SJSA1 (cell line): ENCODE measurements around the gene NYNRIN. TPM values are rescaled to one million over a fixed set of nuclear protein-coding genes. Genes with fewer than 3 reads are reported as not detected.
A peak's percentile ranks its signal among the peaks of the same experiment; 100 is the strongest.
"Not testable (repeated sequence)": the region's sequence is repeated elsewhere in the genome, so short reads cannot be mapped to it uniquely, and the experiment has no call there.

ENCODE experiments used
- DNase-seq, 2 experiments: peaks; one replicate each; pipeline ENCODE4 v3.0.0-alpha.2; 2015 to 2020; ENCODE audit warnings: low spot score in 2 of 2, low read depth in 1 of 2
- H3K27ac ChIP-seq: fragments of 250-450 bp; sonication (Bioruptor Pico); 2 replicates; pipeline ENCODE4 v1.5.1; 2020; ENCODE audit warnings: mild to moderate bottlenecking, moderate library complexity
- H3K27me3 ChIP-seq: fragments of 250-450 bp; sonication (Bioruptor Pico); replicated peaks from 2 replicates; pipeline ENCODE4 v1.5.1; 2020; ENCODE audit warnings: mild to moderate bottlenecking, moderate library complexity
- H3K36me3 ChIP-seq: fragments of 250-450 bp; sonication (Bioruptor Pico); 2 replicates; pipeline ENCODE4 v1.5.1; 2020; ENCODE audit warnings: mild to moderate bottlenecking
- H3K4me1 ChIP-seq: fragments of 250-450 bp; sonication (Bioruptor Pico); replicated peaks from 2 replicates; pipeline ENCODE4 v1.6.1; 2021; ENCODE audit warnings: mild to moderate bottlenecking
- H3K4me3 ChIP-seq: fragments of 250-450 bp; sonication (Bioruptor Pico); 2 replicates; pipeline ENCODE4 v1.5.1; 2020; ENCODE audit warnings: mild to moderate bottlenecking
- H3K9me3 ChIP-seq: fragments of 250-450 bp; sonication (Bioruptor Pico); replicated peaks from 2 replicates; pipeline ENCODE4 v1.5.1; 2020; ENCODE audit warnings: mild to moderate bottlenecking
- total RNA-seq: library from RNA; depleted of rRNA; stranded (reverse); fragments of >200 nt; shearing (Covaris generic); gene quantifications from 2 replicates; pipeline ENCODE4 v1.2.3, GENCODE V29; 2014

NYNRIN gene
- total RNA-seq, 1 experiment from 2014 or later, result 0.87 TPM

DNA sequence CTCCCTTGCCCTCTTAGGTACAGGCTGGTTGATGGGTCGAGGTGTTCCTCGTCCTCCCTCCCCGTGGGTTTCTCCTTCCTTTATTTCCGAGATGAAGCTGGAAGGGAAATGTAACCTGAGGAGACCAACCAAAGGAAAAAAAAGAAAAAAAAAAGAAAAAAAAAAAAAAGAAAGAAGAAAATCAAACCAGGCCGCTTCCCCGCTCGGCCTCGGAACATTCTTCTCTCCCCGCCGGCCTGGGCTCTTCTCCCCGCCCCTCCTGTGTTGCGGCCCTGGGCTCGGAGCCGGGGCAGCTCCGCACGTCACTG is 32.4 kb upstream of the NYNRIN start:
- Histone ChIP-seq H3K4me3 (peak overlapping the region; percentile 60), H3K27me3 (no peaks in the 10 kb centered on the region), H3K9me3 (no peaks in the 10 kb centered on the region), H3K4me1 (peaks cover 33% of the 10 kb centered on the region), H3K27ac (peak overlapping the region; percentile 70), H3K36me3 (peaks cover 12% of the 10 kb centered on the region)
- DNase-seq, result no peak

DNA sequence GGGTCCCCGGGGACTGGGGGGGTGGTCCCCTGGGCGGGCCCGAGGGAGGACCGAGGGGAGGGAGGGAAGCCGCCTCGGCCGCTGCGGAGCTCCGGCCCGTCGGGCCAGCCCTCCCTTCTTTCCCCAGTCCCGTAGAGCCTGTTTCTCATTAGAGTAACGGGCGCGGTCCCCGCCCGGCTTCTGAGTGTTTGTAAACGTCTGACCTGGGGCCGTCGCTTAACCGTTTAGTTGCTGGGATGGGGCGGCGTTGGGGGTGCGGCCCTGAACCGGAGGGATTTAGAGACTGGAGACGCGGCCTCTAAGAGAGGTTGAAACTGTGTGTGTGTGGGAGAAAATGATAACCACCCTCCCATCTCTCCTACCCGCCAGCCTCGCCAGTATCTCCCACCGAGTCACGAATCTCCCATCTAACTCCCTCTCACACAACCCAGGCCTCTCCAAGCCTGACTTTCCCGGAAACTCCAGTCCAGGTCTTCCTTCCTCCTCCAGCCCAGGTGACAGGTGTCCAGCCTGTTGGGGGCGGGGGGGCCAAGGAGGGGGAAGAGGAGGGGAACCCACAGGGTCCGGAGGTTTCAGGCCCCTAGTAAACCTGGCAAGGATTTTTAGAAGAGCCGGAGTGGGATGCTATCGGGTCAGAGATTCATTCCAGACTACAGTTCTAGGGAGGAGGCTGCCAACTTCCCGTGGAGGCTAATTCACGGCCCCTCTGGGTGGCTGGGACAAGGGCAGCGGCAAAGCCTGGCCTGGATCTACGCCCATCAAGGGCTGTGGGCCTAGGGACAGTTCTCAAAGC is 31.9 kb upstream of the NYNRIN start:
- Histone ChIP-seq H3K36me3 (peaks cover 12% of the 10 kb centered on the region), H3K4me1 (peaks cover 33% of the 10 kb centered on the region), H3K9me3 (no peaks in the 10 kb centered on the region), H3K27ac (peak overlapping the region; percentile 70), H3K27me3 (no peaks in the 10 kb centered on the region), H3K4me3 (peak overlapping the region; percentile 60)
- peak; percentile 86 to 87 for DNase-seq

DNA sequence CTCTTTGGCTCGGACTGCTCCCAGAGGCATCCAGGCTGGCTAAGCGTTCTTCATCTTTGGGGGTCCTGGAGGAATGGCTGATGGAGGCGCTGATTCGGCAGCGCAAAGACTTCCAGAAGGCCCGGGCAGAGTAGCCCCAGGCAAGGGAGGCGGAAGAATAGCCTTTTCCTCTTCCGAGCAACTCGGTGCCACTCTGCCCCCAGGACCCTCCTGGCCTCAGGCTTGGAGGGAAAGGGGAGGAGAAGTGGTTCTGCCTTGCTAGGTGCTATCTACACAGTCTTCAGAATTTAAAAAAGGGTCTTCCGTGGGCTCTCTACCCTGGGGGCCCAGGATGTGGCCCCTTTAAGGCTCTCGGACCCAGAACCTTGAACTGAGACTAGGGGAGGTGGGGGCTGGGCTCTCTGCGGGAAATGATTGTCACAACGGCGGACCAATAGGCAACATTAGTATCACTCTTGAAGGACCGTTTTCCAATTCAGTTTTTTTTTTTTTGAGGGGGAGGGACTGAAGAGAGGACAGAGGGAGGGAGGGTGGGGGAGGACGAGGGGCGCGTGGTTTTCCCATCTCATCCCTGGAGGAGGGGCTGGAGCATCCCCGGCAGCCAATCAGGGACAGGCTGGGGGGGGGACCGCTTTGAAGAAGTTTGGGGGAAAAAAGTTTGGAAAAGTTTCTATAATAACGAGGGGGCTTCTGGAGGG is 31.1 kb upstream of the NYNRIN start, which contains the start of gene NFATC4:
TSS of gene NFATC4 (plus strand) at position 671 of the 698 bp plus-strand sequence. CDS start 157 bp downstream, outside the sequence.
- no peaks in the 10 kb centered on the region for H3K9me3 ChIP-seq
- peak; percentile 84 for DNase-seq
- H3K27ac ChIP-seq, result peak within 1 kb of the TSS; percentile 75
- peaks cover 33% of the 10 kb centered on the region for H3K4me1 ChIP-seq
- no peaks in the 10 kb centered on the region for H3K27me3 ChIP-seq
- H3K4me3 ChIP-seq, result peak within 1 kb of the TSS; percentile 60
- peaks cover 15% of the 10 kb centered on the region for H3K36me3 ChIP-seq

DNA sequence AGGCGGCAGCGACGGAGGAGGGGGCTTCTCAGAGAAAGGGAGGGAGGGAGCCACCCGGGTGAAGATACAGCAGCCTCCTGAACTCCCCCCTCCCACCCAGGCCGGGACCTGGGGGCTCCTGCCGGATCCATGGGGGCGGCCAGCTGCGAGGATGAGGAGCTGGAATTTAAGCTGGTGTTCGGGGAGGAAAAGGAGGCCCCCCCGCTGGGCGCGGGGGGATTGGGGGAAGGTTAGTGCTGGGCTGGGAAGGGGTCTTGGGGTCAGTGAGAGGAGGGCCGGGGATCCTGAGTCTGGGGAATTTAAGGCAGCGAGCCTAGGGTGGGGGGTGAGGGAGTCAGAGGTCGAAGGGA is 30.6 kb upstream of the NYNRIN start:
- Histone ChIP-seq H3K4me3 (peak overlapping the region; percentile 60), H3K27ac (peak overlapping the region; percentile 75), H3K4me1 (peaks cover 33% of the 10 kb centered on the region), H3K27me3 (no peaks in the 10 kb centered on the region), H3K9me3 (no peaks in the 10 kb centered on the region), H3K36me3 (peaks cover 20% of the 10 kb centered on the region)
- no peak for DNase-seq

DNA sequence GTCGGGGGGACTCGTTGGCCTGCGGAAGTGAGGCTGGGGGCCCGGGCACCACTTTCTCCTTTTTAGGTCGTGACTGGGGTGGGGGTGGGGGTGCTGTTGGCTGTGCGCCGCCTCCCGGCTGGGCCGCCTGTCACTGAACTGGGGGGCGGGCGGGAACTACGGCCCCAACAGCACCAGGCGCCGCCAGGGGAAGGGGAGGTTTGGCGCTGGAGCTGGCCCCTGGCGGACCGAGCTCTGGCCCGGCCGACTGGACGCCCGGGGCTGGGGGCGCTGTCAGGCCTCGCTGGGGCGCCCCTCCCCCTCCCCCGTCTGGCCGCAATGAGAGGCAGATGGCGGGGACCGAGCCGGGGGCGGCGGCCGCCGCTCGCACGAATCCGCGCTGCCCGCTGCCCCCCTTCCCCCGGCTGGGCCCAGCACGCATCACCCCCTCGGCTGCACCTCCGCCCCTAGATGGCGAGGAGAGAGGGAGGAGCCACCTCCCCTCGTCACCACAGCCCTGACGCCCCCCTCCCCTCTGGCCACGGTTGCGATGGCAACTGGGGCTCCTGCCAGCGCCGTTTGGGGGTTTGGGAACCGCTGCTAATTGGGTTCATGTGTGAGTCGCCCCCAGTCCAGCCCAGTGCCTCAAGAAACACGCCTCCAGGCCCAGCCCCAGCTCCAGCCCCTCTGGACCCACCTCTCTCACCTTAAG is 30.1 kb upstream of the NYNRIN start:
- Histone ChIP-seq H3K4me1 (peaks cover 33% of the 10 kb centered on the region), H3K4me3 (peak overlapping the region; percentile 60), H3K36me3 (peaks cover 25% of the 10 kb centered on the region), H3K9me3 (no peaks in the 10 kb centered on the region), H3K27me3 (no peaks in the 10 kb centered on the region), H3K27ac (peak overlapping the region; percentile 75)
- DNase-seq, result peak; percentile 60 to 71

DNA sequence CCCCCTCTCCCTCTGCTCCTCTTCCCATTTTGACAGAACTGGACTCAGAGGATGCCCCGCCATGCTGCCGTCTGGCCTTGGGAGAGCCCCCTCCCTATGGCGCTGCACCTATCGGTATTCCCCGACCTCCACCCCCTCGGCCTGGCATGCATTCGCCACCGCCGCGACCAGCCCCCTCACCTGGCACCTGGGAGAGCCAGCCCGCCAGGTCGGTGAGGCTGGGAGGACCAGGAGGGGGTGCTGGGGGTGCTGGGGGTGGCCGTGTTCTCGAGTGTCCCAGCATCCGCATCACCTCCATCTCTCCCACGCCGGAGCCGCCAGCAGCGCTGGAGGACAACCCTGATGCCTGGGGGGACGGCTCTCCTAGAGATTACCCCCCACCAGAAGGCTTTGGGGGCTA is 29.3 kb upstream of the NYNRIN start:
- DNase-seq, result no peak
- Histone ChIP-seq H3K36me3 (peaks cover 31% of the 10 kb centered on the region), H3K9me3 (no peaks in the 10 kb centered on the region), H3K4me1 (peaks cover 33% of the 10 kb centered on the region), H3K27me3 (no peaks in the 10 kb centered on the region), H3K4me3 (peak overlapping the region; percentile 60), H3K27ac (peak overlapping the region; percentile 24; the same call in 1 of the 2 replicates)

DNA sequence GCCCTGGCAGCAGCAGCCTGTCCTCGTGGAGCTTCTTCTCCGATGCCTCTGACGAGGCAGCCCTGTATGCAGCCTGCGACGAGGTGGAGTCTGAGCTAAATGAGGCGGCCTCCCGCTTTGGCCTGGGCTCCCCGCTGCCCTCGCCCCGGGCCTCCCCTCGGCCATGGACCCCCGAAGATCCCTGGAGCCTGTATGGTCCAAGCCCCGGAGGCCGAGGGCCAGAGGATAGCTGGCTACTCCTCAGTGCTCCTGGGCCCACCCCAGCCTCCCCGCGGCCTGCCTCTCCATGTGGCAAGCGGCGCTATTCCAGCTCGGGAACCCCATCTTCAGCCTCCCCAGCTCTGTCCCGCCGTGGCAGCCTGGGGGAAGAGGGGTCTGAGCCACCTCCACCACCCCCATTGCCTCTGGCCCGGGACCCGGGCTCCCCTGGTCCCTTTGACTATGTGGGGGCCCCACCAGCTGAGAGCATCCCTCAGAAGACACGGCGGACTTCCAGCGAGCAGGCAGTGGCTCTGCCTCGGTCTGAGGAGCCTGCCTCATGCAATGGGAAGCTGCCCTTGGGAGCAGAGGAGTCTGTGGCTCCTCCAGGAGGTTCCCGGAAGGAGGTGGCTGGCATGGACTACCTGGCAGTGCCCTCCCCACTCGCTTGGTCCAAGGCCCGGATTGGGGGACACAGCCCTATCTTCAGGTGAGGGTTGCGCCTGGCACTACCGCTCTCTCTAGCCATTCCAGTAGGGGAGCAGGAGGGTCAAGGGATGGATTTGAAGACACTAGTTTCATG is 28.7 kb upstream of the NYNRIN start:
- no peaks in the 10 kb centered on the region for H3K9me3 ChIP-seq
- DNase-seq, result no peak
- no peak overlapping the region for H3K27ac ChIP-seq
- H3K27me3 ChIP-seq, result no peaks in the 10 kb centered on the region
- peaks cover 31% of the 10 kb centered on the region for H3K36me3 ChIP-seq
- peaks cover 30% of the 10 kb centered on the region for H3K4me1 ChIP-seq
- no peak overlapping the region for H3K4me3 ChIP-seq

DNA sequence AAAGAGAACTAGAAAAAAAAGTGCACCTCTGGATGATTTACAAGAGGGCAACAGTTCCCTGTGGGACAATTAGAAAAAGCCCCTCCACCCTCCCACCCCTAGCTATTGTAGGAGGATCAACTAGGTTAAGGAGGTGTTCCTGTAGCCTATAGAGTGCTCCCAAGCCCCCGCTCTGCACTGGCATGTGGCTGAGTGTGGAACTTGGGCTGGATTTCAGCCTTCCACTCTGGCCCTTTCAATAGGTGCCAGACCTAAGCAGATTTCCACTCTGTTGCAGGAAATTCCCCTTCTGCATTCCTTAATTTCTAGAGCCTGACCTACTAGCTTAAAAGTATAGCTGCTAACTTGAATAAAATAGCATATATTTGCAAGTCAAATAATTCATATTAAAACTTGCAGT is 28.1 kb upstream of the NYNRIN start:
- no peak overlapping the region for H3K4me3 ChIP-seq
- H3K27ac ChIP-seq, result no peak overlapping the region
- peaks cover 24% of the 10 kb centered on the region for H3K4me1 ChIP-seq
- no peaks in the 10 kb centered on the region for H3K27me3 ChIP-seq
- DNase-seq, result no peak
- no peaks in the 10 kb centered on the region for H3K9me3 ChIP-seq
- peaks cover 31% of the 10 kb centered on the region for H3K36me3 ChIP-seq

DNA sequence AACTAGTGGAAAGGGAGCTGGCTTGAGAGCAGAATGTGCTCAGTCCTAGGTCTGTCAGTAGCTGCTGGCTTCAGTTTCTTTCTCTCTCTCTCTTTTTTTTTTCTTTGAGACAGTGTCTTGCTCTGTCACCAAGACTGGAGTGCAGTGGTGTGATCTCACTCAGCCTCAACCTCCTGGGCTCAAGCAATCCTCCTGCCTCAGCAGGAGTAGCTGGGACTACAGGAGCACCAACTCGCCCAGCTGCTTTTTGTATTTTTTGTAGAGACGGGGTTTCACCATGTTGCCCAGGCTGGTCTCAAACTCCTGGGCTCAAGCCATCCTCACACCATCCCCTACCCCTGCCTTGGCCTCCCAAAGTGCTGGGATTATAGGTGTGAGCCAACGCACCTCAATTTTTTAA is 27.2 kb upstream of the NYNRIN start:
- H3K27ac ChIP-seq, H3K9me3 ChIP-seq, H3K4me3 ChIP-seq, H3K27me3 ChIP-seq, DNase-seq: not testable (repeated sequence)
- H3K36me3 ChIP-seq, result peaks cover 31% of the 10 kb centered on the region
- peaks cover 18% of the 10 kb centered on the region for H3K4me1 ChIP-seq

DNA sequence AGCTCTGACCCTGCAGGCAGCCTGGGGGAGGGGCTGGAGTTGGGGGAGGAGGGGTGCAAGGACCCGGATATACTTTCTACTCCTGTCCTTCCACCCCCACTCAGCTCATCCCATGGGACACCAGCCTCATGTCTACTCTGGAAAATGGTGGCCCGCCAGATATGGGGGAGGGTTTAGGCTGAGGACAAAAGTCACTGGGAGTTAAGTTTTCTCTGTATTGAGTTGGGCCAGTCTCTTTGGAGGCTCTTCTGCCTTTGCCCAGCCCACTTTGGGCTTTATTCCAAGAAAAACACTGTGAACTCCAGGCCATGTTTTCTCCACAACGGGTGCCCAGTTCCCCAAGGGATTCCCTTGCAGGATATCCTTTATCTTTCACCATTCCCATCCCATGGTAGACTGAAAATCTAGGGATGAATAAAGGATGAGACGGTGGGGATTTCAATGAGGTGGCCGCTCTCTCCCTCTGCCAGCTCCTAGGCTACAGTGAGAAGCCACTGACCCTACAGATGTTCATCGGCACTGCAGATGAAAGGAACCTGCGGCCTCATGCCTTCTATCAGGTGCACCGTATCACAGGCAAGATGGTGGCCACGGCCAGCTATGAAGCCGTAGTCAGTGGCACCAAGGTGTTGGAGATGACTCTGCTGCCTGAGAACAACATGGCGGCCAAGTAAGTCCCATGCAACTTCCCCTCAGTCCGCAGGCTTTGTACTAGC is 25.9 kb upstream of the NYNRIN start:
- peaks cover 7% of the 10 kb centered on the region for H3K4me1 ChIP-seq
- no peaks in the 10 kb centered on the region for H3K27me3 ChIP-seq
- H3K36me3 ChIP-seq, result peaks cover 36% of the 10 kb centered on the region
- DNase-seq, result no peak
- H3K9me3 ChIP-seq, result no peaks in the 10 kb centered on the region
- H3K27ac ChIP-seq, result no peak overlapping the region
- H3K4me3 ChIP-seq, result no peak overlapping the region

DNA sequence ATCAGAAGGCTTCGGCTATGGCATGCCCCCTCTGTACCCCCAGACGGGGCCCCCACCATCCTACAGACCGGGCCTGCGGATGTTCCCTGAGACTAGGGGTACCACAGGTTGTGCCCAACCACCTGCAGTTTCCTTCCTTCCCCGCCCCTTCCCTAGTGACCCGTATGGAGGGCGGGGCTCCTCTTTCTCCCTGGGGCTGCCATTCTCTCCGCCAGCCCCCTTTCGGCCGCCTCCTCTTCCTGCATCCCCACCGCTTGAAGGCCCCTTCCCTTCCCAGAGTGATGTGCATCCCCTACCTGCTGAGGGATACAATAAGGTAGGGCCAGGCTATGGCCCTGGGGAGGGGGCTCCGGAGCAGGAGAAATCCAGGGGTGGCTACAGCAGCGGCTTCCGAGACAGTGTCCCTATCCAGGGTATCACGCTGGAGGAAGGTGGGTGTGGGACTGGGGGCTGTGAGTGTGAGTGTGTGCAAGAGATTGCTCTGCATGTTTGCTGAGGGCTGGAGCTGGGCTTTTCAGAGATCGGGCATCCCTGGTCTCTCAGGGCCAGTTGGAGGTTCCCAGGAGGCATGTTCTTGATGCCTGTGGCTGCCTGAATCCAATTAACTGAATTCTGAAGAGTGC is 22.2 kb upstream of the NYNRIN start:
- Histone ChIP-seq H3K9me3 (no peaks in the 10 kb centered on the region), H3K36me3 (peaks cover 24% of the 10 kb centered on the region), H3K27ac (no peak overlapping the region), H3K27me3 (no peaks in the 10 kb centered on the region), H3K4me1 (no peaks in the 10 kb centered on the region), H3K4me3 (no peak overlapping the region)
- DNase-seq, result no peak

DNA sequence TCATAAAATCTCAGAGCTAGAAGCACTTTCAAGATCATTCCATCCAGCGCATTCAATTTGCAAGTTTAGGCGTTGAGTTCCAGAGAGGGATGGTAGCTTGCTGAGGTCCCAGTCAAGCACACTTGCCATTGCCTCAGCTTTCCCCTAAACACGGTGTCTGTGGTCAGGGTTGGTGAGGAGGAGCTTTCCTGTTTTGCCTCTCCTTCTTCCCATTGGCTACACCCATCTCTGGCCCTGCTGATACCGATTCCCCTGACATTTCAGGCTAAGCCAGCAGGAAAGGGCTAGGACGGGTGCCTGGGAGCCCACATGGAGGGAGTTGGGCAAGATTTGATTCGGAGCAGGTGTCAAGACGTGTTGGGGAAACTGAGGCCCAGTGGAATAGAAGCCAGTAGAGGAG is 21.7 kb upstream of the NYNRIN start:
- Histone ChIP-seq H3K27ac (no peak overlapping the region), H3K27me3 (no peaks in the 10 kb centered on the region), H3K36me3 (peaks cover 24% of the 10 kb centered on the region), H3K9me3 (no peaks in the 10 kb centered on the region), H3K4me3 (no peak overlapping the region), H3K4me1 (no peaks in the 10 kb centered on the region)
- DNase-seq, result no peak

DNA sequence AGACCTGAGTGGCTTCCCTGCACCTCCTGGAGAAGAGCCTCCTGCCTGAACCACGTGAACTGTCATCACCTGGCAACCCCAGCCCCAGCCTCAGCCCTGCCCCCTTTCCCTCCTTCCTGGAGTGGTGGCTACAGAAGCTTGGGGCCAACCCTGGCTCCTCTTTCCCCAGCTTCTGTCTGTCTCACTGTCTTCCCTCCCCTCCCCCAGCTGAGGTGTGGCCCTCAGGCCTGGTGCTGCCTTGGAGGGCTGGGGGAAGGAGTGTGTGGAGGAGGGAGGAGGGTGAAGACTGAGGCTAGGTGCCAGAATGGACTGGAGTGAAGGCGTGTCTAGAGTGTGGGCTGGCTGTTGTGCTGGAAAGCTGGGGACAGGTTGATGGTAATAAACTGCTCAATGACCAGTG is 21.1 kb upstream of the NYNRIN start:
- H3K27me3 ChIP-seq, result no peaks in the 10 kb centered on the region
- no peaks in the 10 kb centered on the region for H3K4me1 ChIP-seq
- H3K9me3 ChIP-seq, result no peaks in the 10 kb centered on the region
- DNase-seq, result no peak
- H3K4me3 ChIP-seq, result no peak overlapping the region
- peaks cover 21% of the 10 kb centered on the region for H3K36me3 ChIP-seq
- no peak overlapping the region for H3K27ac ChIP-seq
